HG03460 (cell line): ENCODE results near the gene CTBP2.
"Not testable (repeated sequence)": the region's sequence is repeated elsewhere in the genome, so short reads cannot be mapped to it uniquely, and the experiment has no call there.

Source experiments
- ATAC-seq: cut with Tn5 transposase; IDR thresholded peaks from one replicate; pipeline ENCODE4 v1.9.1; 2021; ENCODE audit not compliant: unreplicated experiment

CTBP2 gene

DNA sequence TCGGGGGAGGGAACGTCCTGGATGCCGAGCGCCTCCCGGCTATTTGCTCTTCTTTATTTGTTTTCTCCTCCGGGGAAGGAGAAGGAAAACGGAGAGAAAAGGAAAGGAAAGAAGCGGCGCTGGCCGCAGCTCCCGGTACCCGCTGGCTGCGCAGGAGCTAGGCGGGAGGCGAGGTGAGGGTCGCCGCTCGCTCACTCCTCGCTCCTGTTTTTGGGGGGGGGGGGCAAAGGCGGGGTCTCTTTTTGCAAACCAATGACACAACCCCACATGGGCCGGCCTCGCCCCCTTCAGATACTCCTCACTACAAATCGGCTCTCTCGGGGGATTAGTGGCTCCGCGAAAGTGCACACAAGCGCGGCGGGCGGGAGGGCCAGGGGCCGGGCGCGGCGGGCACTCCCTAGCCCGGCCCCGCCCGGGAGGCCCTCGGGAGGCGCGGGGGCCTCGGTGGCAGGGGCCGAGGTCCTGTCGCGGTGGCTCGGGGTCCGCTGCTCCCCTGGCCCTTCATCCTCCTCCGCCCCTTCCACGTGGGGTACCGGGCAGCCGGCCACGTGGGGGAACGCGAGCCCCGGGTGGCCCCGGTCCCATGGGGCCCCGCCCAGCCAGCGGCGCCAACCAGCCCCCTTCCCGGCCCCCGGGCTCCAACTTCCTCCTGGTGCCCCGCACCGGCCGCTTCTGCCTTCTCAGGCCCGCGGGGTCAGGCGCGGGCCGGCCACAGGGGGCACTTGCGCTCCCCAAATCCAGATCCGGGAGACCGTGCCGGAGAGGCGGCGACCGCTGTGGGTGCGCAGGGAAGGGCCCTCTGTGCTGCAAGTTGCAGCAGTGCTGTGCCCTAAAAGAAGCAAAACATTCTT is 718 bp upstream of the CTBP2 start:
- ATAC-seq, result no peak

DNA sequence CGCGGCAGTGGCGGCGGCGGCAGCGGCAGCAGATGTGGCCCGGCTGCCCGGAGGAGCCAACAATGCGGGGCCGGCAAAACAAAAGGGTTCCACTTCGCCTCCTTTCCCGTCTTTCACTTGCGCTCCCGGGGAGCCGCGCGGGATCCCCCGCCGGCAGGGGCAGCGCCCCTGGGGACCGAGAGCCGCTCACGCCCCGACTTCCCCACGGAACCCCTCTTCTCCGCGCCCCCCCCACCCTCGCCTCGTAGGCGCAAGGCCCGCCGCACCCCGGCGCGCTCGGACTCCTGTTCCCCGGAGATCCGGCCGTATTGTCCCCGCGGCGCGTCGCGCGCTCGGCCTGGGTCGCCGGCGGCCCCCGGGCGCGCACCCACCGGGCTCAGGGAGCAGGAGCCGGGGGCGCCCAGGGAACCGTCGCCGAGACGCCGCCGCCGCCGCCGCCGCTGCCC is 854 bp downstream of the CTBP2 start:
- no peak for ATAC-seq

DNA sequence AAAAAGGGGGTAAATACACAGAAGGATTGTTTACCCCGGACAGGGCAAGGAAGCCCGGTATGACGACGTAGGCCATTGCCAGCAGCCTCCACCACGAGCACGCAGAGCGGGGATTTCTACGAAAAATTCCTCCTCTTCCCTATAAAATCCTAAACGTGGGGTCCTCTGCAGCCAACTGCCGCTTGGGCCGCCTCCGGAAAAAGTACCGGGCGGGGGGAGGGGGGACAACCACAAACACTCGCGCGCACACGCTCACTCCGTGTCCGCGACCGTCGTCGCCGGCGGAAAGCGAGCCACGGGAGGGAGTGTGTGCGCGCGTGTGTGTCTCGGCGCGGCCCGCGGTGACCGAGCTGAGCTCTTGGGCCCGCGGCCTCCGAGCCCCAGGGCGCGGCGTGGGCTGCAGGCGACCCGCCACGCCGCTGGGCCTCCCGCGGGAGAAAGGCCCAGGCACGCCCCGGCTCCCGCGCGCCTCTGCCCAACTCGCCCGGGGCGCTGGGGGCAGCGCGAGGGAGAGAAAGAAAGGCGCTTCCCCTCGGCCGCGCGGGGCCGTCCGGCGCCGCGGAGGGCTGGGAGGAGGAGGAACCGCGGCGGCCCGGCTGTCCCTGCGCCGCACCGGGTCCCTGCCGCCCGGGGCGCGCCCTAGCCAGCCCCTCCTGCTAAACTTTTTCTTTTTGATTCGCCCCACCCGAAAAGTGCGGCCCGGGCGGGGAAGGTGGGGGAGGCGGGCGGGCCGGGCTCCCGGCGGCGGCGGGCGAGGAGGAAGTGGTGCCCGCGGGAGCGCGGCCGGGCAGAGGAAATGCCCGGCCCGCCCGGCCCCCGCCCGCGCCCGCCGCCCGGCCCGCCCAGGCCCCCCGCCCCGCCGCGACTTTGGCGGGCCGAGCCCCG is 1.5 kb downstream of the CTBP2 start:
- no peak for ATAC-seq

DNA sequence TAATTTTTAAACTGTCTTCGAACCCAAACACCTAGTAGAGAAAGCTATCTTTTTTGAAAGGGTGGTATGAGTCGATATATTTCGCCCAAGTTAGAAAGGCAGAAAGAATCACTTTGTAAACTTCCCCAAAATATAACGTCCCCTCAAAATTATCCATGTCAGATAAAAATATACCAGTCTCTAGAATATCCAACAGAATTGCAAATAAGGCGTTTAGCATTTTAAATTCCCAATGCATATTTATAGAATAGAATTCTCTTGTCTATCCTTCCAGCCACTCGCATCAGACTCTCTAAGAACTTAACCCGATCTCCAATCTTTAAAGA is 2.1 kb downstream of the CTBP2 start:
- ATAC-seq, result no peak

DNA sequence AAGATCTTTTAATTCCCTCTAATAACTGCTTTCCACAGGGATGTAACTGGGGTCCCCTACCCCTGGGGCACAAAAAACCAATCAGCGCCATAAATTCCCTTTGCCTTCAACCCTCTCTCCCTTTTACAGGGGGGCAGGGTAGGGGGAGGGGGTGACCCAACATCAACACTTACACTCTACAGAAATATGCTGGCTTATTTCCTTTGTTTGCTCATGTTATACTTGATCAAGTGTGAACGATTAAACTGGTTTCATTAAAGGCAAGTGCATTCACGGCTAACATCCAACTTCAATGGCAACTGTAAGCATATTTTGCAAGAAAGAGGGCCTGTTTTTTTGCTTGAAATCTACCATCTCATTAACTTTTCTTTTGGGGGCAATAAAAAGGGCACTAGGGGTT is 2.9 kb downstream of the CTBP2 start:
- no peak for ATAC-seq

DNA sequence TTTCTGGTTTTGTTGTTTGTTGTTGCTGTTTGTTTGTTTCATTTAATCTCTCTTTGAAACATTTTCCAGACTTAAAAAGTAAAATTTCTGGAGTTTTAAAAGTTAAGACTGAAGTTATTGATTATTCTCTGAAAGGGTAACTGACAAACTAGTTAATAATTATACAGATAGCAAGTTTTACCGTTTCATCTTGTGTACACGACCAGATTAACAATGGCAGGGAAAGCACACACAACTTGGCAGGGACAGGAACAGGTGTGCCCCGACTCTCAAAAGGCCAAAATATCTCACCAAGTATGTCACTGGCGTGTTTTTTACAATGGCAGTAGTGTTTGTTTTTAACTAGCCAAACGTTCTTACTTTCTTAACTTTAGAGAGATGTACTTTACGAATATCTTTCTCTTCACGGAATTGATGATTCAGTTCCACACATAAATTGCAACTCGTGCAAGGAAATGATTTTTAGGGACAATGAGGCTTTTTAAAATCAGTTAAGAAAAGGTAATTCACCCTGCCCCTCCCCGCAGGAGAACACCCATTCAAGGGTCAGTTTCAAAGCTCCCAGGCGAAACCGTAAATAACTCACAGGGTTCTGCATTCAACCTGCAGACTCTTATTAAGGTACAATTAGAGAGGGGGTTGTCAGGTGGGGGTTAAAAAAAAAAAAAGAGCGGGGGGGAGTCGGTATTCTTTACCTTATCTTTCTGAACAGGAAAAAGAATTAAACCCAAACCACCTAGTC is 3.5 kb downstream of the CTBP2 start:
- no peak for ATAC-seq

DNA sequence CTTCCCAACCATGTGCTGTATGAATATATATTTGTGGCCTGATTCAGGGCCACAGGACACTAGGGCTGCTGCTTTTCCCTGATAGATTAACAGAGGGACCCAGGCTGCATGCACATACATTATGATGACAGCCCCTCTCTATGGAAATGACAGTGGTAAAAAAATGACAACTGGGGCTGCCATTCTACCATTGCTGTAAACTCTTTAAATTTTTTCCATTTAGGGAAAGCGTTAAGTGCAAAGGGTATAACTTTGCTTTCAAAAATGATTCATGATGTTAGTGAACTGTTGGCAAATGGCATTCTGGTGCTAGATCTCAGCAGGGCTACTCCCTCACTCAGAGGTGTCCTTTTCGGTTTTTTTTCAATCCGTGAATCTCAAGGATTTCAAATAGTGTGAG is 4.2 kb downstream of the CTBP2 start:
- no peak for ATAC-seq

DNA sequence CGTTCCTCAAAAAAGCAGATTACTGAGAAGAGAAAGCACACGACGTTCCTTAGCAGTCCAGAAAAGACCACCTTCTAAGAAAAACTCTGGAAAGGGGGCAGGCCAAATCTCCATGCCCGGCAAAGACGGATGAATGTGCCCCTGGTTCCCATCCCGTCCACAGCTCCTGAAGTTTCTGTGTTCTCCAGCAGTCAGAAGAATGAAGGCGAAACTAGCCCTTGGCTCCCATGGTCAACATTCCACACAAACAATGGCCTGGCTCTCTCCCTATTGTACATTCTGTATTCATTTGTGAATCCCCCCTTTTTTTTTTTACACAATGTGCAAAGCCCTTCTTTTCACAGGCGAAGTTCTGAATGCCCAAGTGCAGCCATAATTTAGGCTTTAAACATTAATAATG is 5.3 kb downstream of the CTBP2 start:
- no peak for ATAC-seq

DNA sequence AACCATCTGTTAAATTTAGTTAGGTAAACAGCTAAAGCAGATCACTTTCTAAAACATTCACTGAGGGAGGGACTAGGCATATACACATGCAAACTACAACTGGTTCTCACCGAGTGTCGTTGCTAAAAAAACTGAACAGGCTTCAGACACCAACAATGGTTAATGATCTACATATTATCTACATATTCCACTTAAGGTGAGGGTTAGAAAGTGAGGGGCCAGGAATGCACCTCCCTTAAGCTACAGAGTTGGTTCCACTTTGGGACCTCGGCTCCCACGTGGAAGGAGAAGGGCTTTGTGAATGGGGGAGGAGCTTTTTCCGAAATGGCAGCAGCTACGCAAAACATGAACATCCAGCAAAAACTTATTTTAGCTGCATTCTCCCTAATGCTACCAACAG is 5.8 kb downstream of the CTBP2 start:
- ATAC-seq, result no peak

DNA sequence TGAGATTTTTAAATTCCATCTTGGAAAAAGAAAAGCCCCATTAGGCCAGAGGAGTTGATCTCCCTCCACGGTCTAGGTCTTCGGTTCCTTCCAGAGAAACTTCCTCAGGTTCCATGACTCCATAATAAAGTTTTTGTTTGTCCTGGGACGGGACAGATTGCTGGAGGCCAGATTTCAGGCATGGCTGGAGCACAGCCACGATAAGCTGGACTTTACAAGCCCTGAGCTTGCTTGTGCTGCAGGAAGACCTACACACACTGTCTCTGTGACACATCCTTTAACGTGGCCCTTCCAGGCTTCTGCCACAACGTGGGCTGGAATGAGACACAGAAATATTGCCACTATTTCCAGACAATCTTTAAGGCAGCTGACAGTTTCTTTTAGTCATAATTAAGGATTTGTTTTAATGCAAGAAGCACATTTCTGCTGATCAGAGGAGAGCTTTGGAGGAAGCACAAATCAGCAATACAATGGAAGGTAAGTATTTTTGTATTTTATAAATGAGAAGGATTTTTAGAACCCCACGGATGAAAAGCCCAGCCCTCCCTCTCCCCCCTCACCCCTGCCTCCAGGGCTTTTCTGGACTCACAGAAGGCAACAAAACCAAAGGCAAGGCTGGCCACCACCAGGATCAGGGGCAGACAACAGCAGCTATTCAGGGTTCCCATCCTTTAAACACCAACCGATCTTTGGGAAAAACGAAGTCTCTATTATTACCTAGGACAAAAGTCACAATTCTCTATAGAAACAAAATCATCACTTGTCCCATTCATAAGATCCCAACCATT is 6.5 kb downstream of the CTBP2 start:
- no peak for ATAC-seq

DNA sequence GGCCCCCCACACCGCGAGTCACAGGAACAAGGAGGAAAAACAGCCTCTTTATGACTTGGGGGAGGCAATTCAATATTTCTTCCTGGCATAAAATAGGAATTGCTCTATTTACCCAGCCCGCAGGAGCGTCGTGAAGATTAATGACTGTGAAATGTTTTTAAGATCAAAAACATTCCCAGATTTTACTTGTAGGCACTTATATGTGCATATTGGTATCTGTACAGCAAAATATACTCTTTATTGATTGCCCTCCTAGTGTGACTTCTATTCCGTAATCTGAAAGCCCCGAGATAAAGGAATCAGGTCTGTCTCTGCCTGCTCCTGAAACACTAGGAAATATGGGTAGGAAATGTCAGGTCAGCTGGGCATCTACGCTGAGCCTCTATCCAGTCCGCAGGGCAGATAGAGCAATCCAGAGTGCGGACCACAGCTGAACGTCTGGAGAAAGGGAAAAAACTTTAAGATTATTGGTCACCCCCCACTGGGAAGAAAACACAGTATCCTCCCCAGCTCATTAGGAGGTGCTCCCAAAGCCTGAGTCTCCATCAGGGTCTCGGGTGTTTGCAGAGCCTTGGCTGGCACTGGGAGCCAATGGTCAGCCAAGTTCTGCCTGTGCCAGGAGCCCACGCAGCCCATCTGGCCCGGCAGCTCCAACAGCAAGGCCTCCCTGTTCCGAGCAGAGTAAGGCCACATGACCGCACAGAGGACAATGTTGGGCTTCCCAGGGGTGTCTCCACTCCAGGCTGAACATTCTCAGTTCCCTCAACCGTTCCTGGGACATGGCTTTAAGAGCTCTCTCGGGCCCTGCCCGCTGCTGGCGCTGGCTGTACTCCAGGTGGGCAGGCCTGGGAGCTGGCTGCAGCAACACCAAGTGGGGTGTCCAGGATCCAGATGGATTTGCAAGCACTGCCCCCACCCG is 7.7 kb downstream of the CTBP2 start:
- no peak for ATAC-seq

DNA sequence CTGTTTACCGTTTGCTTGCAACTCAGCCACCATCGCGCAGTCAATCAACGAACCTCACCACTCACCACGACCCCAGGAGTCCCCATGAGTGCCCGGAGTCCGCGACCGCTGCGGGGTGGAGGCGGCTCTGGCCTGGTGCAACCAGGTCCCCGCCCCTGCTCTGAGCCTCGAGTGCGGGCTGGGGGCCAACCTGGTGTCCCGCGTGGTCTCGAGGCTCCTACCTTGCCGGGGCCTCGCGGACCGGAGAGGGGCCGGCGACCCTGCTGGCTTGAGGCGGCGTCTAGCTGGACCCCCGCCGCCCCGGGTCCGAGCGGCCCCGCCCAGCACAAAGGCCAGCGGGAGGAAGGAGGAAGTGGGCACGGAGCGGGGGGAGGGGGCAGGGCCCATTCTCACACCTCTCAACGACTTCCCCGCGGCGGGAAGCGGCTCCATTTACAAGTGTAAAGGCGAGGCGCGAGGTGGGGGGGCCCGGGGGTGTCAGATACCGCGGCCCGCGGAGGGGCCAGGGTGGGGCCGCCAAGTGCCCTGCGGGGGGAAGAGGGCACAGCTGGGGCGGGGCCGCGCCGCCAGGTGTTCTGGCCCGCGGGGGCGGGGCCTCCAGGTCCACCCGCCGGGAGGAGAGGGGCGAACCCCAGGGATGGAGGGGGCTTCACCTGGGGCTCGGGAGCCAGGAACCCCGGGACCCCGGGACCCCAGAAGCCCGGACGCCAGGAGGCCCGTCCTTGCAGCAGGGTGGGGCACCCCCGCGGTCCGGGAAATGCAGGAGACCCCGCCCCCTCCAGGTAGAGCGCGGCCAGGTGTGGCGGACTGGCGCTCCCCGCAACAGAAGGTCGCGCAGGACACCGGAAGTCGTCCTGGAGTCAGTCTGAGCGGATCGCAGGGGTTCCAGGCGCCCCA is 8.6 kb downstream of the CTBP2 start:
- ATAC-seq, result no peak

DNA sequence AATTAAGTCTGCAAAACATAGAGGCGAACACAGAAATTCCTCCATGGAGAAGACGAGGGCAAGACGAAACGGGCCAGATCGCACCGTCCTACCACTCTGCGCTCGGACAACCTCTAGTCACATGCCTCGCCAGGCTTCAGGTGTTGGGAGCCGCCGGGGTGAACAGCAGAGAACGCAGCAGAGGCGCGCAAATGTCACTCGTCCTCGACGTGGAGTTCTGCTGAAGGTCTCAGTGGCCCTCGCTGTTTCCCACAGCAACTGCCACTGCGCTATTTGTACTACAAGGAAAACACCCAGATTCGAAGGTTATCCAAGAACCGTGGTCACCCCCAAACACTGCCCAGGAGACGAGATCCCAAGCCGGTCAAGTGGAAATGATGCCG is 9.2 kb downstream of the CTBP2 start:
- no peak for ATAC-seq

DNA sequence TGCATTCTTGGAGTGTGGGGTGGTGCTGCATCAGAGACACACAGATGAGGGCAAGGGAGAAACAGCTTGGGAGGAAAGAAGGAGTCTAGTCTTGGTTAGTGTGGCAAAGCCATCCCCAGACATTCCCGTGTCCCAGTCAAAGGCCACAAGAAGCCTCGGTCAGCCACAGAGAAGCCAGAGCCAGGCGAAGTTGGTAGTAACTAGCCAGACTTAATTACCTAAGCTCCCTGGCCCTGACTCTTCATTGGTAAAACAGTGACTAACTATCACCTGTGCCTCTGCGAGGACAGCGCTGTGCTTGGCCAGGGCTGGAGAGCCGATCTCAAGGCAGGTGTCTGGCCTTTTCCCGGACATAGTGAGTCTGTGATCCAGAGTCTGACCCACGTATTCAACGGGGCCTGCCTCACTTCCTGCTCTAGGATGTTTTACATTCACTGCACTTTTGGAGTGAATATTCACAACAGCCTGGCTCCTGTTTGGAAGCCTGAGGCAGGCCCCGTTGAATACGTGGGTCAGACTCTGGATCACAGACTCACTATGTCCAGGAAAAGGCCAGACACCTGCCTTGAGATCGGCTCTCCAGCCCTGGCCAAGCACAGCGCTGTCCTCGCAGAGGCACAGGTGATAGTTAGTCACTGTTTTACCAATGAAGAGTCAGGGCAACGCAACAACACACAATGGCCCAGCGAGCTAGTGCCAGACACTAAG is 9.8 kb downstream of the CTBP2 start:
- not testable (repeated sequence) for ATAC-seq

DNA sequence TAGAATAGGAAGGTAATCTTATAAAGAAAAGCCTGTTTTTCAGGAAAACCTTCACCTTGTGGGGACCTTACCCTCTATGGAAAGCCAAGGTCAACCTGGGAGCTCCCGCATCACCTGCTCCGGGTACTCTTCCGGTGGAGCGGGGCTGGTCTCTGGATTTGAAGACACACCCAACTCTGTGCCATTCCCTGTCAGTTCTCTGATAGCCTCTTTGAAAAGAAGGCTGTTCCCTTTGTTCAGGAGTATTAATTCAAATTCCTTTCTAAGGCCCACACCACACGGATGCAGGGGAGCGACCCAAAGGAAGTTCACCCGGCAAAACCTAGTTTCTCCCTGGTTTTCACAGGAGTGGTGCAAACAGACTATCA is 10.7 kb downstream of the CTBP2 start:
- no peak for ATAC-seq

DNA sequence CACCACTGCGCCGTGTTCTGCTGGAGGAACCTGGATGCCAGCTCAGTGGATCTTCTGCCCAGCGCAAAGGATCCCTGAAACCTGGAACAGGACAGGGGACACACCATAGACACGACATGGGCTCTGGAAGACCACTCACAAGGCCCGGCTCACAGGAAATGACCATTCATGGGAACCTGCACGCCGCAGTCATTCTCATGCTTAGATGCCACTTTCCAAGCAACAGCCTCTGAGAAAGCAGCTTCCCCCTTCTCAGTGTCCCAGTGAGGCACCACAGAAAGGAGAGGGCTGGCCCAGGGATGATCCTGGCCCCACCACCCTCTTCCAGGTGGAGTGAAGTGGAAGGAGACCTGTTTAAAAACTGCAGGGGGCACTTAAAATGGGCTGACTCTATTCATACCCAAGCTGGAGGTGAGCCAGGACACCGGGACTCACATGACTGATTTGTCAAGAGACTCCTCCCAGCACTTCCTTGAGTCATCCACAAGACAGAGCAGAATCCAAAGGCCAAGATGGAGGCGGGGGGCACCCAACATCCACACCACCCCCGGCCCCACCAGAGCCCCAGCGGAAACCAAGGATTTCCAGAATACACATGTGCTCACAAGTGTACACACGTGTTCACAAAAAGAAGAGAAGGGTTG is 11.2 kb downstream of the CTBP2 start:
- ATAC-seq, result no peak

DNA sequence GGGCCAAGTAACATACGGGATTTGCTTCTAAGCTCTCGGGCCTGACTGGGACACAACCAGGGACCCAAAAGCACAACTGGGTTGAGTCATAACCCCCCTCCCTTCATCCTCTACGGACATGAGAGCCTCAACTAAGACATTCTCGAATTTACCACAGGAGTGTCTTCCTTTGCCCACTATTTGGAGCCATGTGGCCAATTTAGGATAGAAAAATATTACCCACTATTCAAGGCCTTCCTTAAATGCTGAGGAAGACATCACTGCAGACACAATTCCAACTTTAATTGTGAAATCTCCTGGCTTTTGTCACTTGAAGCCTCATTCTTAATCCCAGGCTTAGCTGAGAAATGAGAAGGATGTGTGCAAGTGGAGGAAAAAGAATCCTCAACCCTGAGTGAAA is 11.8 kb downstream of the CTBP2 start:
- ATAC-seq, result no peak

DNA sequence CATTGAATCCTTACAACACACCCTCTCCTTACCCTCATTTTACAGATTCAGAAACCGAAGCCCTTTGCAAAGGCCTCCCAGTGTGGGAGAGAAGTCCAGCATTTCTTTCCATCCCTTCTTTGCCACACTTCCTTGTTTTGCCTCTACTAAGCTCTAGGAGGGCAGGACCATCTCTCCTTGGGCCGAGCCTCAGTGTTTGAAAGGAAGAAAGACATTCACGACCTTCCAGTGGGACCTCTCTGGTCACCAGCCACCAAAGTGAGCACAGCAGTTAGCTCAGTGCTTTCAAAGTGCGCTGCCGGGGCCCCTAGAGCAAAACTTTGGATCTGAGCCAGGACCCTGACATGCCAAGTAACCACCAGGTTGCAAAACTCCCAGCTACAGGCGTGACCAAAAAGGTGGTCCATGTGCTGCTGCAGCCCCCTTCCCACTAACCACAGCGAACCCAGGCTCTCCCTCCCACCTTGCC is 12.4 kb downstream of the CTBP2 start:
- ATAC-seq, result no peak
